SK-N-DZ (cell line): ENCODE data around the gene MAPRE3.
"Not testable (repeated sequence)": the region's sequence is repeated elsewhere in the genome, so short reads cannot be mapped to it uniquely, and the experiment has no call there.

Experiments used
- DNase-seq: peaks from one replicate; pipeline ENCODE4 v3.0.0-alpha.2; 2015; ENCODE audit warnings: low spot score

Gene MAPRE3

GRCh38 chr2:27069961-27070618, 99.7 kb downstream of the MAPRE3 start:
- no peak for DNase-seq

- no peak for DNase-seq
Measured at GRCh38 chr2:27070653-27071276, 100.3 kb downstream of the MAPRE3 start.

- peak; percentile 83 for DNase-seq
Measured at GRCh38 chr2:27071277-27071989, 101.0 kb downstream of the MAPRE3 start, which contains the start of gene OST4. Gene OST4, minus strand, starts transcription at chr2:27071654.

GRCh38 chr2:27071990-27072830, 101.8 kb downstream of the MAPRE3 start:
- DNase-seq: peak; percentile 67

- DNase-seq: no peak
Measured at GRCh38 chr2:27072920-27073319, 102.5 kb downstream of the MAPRE3 start.

- no peak for DNase-seq
Measured at GRCh38 chr2:27073782-27074181, 103.3 kb downstream of the MAPRE3 start.

- no peak for DNase-seq
Measured at GRCh38 chr2:27074738-27075565, 104.5 kb downstream of the MAPRE3 start.

GRCh38 chr2:27075566-27075871, 105.1 kb downstream of the MAPRE3 start:
- DNase-seq: not testable (repeated sequence)

GRCh38 chr2:27076323-27076722, 105.9 kb downstream of the MAPRE3 start:
- DNase-seq: no peak
